IPS DF 4.7 (cell line): Measurements from ENCODE around the gene CCN5.
"Not testable (repeated sequence)": the region's sequence is repeated elsewhere in the genome, so short reads cannot be mapped to it uniquely, and the experiment has no call there.

Experiments used
- DNase-seq: peaks from one replicate; pipeline ENCODE4 v3.0.0-alpha.2; 2013; ENCODE audit warnings: low spot score; ENCODE audit errors: extremely low read depth

CCN5 gene

GRCh38 chr20:44714701-44715498 lies at the start of gene CCN5:
CCN5 (plus strand) TSS chr20:44715369; CDS start chr20:44715391, 22 bp downstream.
- DNase-seq = no peak

GRCh38 chr20:44666066-44666465 lies 49.1 kb upstream of the CCN5 start:
- DNase-seq = no peak

GRCh38 chr20:44670851-44671250 lies 44.3 kb upstream of the CCN5 start:
- DNase-seq = not testable (repeated sequence)

- DNase-seq = not testable (repeated sequence)
These were observed 43.6 kb upstream of the CCN5 start for GRCh38 chr20:44671541-44671940.

GRCh38 chr20:44672318-44672902 lies 42.8 kb upstream of the CCN5 start:
- not testable (repeated sequence) for DNase-seq

- no peak for DNase-seq
These were observed 36.9 kb upstream of the CCN5 start for GRCh38 chr20:44678242-44678641.

GRCh38 chr20:44678990-44679611 lies 36.1 kb upstream of the CCN5 start:
- DNase-seq = no peak

GRCh38 chr20:44681796-44682566 lies 33.2 kb upstream of the CCN5 start:
- DNase-seq = no peak

GRCh38 chr20:44683263-44684046 lies 31.7 kb upstream of the CCN5 start:
- peak; percentile 64 for DNase-seq

- DNase-seq = no peak
These were observed 30.9 kb upstream of the CCN5 start for GRCh38 chr20:44684047-44684967.

- DNase-seq = no peak
These were observed 28.2 kb upstream of the CCN5 start for GRCh38 chr20:44686934-44687333.

GRCh38 chr20:44688053-44688625 lies 27.0 kb upstream of the CCN5 start:
- DNase-seq = no peak

GRCh38 chr20:44689809-44690208 lies 25.4 kb upstream of the CCN5 start:
- no peak for DNase-seq

- no peak for DNase-seq
These were observed 24.3 kb upstream of the CCN5 start for GRCh38 chr20:44690781-44691423.

GRCh38 chr20:44691424-44692423 lies 23.4 kb upstream of the CCN5 start:
- no peak for DNase-seq

- no peak for DNase-seq
These were observed 22.2 kb upstream of the CCN5 start for GRCh38 chr20:44692932-44693480.

GRCh38 chr20:44693627-44694026 lies 21.5 kb upstream of the CCN5 start:
- DNase-seq = no peak
